Neuronal stem cell (in vitro differentiated cells): ENCODE data around the gene CNN2.

Experiments used
- DNase-seq: peaks from one replicate; pipeline ENCODE4 v3.0.0-alpha.2; 2013; ENCODE audit warnings: low spot score
- H2AFZ ChIP-seq: one replicate; pipeline ENCODE4 v1.6.1; 2013; ENCODE audit warnings: mild to moderate bottlenecking, low read length, inconsistent platforms
- H2AK5ac ChIP-seq: 2 replicates; pipeline ENCODE4 v1.6.1; 2013; ENCODE audit warnings: low read depth, mild to moderate bottlenecking, inconsistent platforms, low read length, moderate library complexity, mixed read lengths
- H2BK120ac ChIP-seq: 2 replicates; pipeline ENCODE4 v1.6.1; 2013; ENCODE audit warnings: low read depth, mild to moderate bottlenecking, inconsistent platforms, low read length, moderate library complexity, mixed read lengths
- H2BK12ac ChIP-seq: one replicate; pipeline ENCODE4 v1.6.1; 2013; ENCODE audit warnings: low read length, inconsistent platforms
- H2BK15ac ChIP-seq: 2 replicates; pipeline ENCODE4 v1.6.1; 2013; ENCODE audit warnings: mild to moderate bottlenecking, low read length, inconsistent platforms, mixed read lengths
- H2BK5ac ChIP-seq: one replicate; pipeline ENCODE4 v1.6.1; 2013; ENCODE audit warnings: inconsistent platforms, mild to moderate bottlenecking, low read length, moderate library complexity
- H3K14ac ChIP-seq: one replicate; pipeline ENCODE4 v1.6.1; 2013; ENCODE audit warnings: low read length, inconsistent platforms
- H3K18ac ChIP-seq: 2 replicates; pipeline ENCODE4 v1.6.1; 2013; ENCODE audit warnings: low read length, inconsistent platforms
- H3K23ac ChIP-seq: 2 replicates; pipeline ENCODE4 v1.6.1; 2013; ENCODE audit warnings: low read depth, mild to moderate bottlenecking, mixed read lengths, low read length, inconsistent platforms; ENCODE audit not compliant: poor library complexity
- H3K27ac ChIP-seq: replicated peaks from 3 replicates; pipeline ENCODE4 v1.5.1; 2013; ENCODE audit warnings: low read length, inconsistent platforms
- H3K27me3 ChIP-seq, 3 experiments: 2 replicates each; pipeline ENCODE4 v1.6.1; 2013; ENCODE audit warnings: low read length in 3 of 3, mild to moderate bottlenecking in 2 of 3, inconsistent platforms in 1 of 3, low read depth in 1 of 3, mixed read lengths in 1 of 3, moderate library complexity in 1 of 3; ENCODE audit not compliant: control insufficient read depth in 3 of 3, insufficient read depth in 3 of 3
- H3K36me3 ChIP-seq, 2 donors: replicated peaks in 1 of 2; 2 replicates each; pipeline ENCODE4 v1.6.1; 2013; ENCODE audit warnings: low read length in 2 of 2; ENCODE audit not compliant: control insufficient read depth in 2 of 2, insufficient read depth in 2 of 2
- H3K4ac ChIP-seq: 2 replicates; pipeline ENCODE4 v1.6.1; 2013; ENCODE audit warnings: inconsistent platforms, mild to moderate bottlenecking, low read length, moderate library complexity
- H3K4me1 ChIP-seq, 2 donors: 1 replicate in 1 of 2; 2 replicates in 1 of 2; pipeline ENCODE4 v1.6.1; 2013; ENCODE audit warnings: low read length in 2 of 2, low read depth in 1 of 2; ENCODE audit not compliant: control insufficient read depth in 2 of 2, insufficient read depth in 1 of 2
- H3K4me2 ChIP-seq: one replicate; pipeline ENCODE4 v1.6.1; 2013; ENCODE audit warnings: mild to moderate bottlenecking, low read length, inconsistent platforms; ENCODE audit not compliant: insufficient read depth, poor library complexity, severe bottlenecking
- H3K4me3 ChIP-seq, 2 donors: 2 replicates each; pipeline ENCODE4 v1.5.1; 2013; ENCODE audit warnings: low read length in 2 of 2, mild to moderate bottlenecking in 2 of 2, inconsistent platforms in 1 of 2, moderate library complexity in 1 of 2
- H3K79me1 ChIP-seq: one replicate; pipeline ENCODE4 v1.6.1; 2013; ENCODE audit warnings: low read depth, mild to moderate bottlenecking, inconsistent platforms, low read length, moderate library complexity
- H3K9ac ChIP-seq: one replicate; pipeline ENCODE4 v1.6.1; 2013; ENCODE audit warnings: mild to moderate bottlenecking, low read depth, low read length, inconsistent platforms; ENCODE audit not compliant: poor library complexity
- H3K9me3 ChIP-seq, 2 donors: replicated peaks in 1 of 2; 2 replicates each; pipeline versions ENCODE3 to v1.6.1; 2013; ENCODE audit warnings: low read length in 2 of 2, mild to moderate bottlenecking in 2 of 2, inconsistent platforms in 1 of 2, low read depth in 1 of 2, mixed read lengths in 1 of 2, moderate library complexity in 1 of 2; ENCODE audit not compliant: control insufficient read depth in 2 of 2, insufficient read depth in 1 of 2
- H4K8ac ChIP-seq: one replicate; pipeline ENCODE4 v1.6.1; 2013; ENCODE audit warnings: low read depth, mild to moderate bottlenecking, inconsistent platforms, low read length, moderate library complexity
- H4K91ac ChIP-seq: one replicate; pipeline ENCODE4 v1.6.1; 2013; ENCODE audit warnings: low read length, low read depth, mild to moderate bottlenecking, inconsistent platforms; ENCODE audit not compliant: poor library complexity
- WGBS, 2 donors: extraction: QIAGEN DNeasy Blood & Tissue Kit; methylation state at CpG; one replicate each; pipeline ENCODE4 v1.1.7; 2013; ENCODE audit warnings: missing lambda C conversion rate in 2 of 2, mixed read lengths in 1 of 2; ENCODE audit not compliant: insufficient read length in 2 of 2, insufficient replicate concordance in 1 of 2; ENCODE audit errors: extremely low coverage in 2 of 2; 5-methylcytosine and 5-hydroxymethylcytosine counted together

CNN2 gene

GRCh38 chr19:1080360-1081161, 54.2 kb downstream of the CNN2 start:
- H2BK15ac ChIP-seq: peak overlapping the region; percentile 37
- no peak overlapping the region for H3K4ac ChIP-seq
- H2BK12ac ChIP-seq: peak overlapping the region; percentile 41
- no peak for DNase-seq
- H3K36me3 ChIP-seq: peaks cover 13 to 59% of the 10 kb centered on the region in 2 donors
- no peak overlapping the region for H2AK5ac ChIP-seq
- H3K18ac ChIP-seq: no peak overlapping the region
- no peak overlapping the region for H3K4me2 ChIP-seq
- no peak overlapping the region for H2AFZ ChIP-seq
- no peak overlapping the region for H4K8ac ChIP-seq
- no peak overlapping the region for H2BK120ac ChIP-seq
- H2BK5ac ChIP-seq: peak overlapping the region; percentile 84
- no peaks in the 10 kb centered on the region for H3K27me3 ChIP-seq
- no peak overlapping the region for H3K14ac ChIP-seq
- H3K4me1 ChIP-seq: peaks cover 0 to 2% of the 10 kb centered on the region in 2 donors
- WGBS, 2 donors: no CpG with 5 or more reads among the region's 50 CpGs
- H3K79me1 ChIP-seq: peaks cover 6% of the 10 kb centered on the region
- no peak overlapping the region for H4K91ac ChIP-seq
- H3K9ac ChIP-seq: peak overlapping the region; percentile 60
- H3K4me3 ChIP-seq: no peak overlapping the region
- no peak overlapping the region for H3K27ac ChIP-seq
- H3K23ac ChIP-seq: no peak overlapping the region
- H3K9me3 ChIP-seq: no peaks in the 10 kb centered on the region

- no peak overlapping the region for H3K4me2 ChIP-seq
- peak overlapping the region; percentile 95 for H3K23ac ChIP-seq
- no peaks in the 10 kb centered on the region for H3K27me3 ChIP-seq
- peak overlapping the region; percentile 58 for H2BK15ac ChIP-seq
- DNase-seq: no peak
- no peak overlapping the region for H2BK12ac ChIP-seq
- no peak overlapping the region for H3K9ac ChIP-seq
- no peaks in the 10 kb centered on the region for H3K9me3 ChIP-seq
- H2BK5ac ChIP-seq: peak overlapping the region; percentile 66
- no peak overlapping the region for H2BK120ac ChIP-seq
- H4K91ac ChIP-seq: no peak overlapping the region
- no peak overlapping the region for H2AFZ ChIP-seq
- WGBS, 2 donors: no CpG with 5 or more reads among the region's 58 CpGs
- peak overlapping the region; percentile 88 for H2AK5ac ChIP-seq
- no peak overlapping the region for H3K14ac ChIP-seq
- H3K27ac ChIP-seq: no peak overlapping the region
- H3K4ac ChIP-seq: no peak overlapping the region
- peaks cover 6% of the 10 kb centered on the region for H3K79me1 ChIP-seq
- peak overlapping the region; percentile 89 for H3K18ac ChIP-seq
- peaks cover 0 to 2% of the 10 kb centered on the region in 2 donors for H3K4me1 ChIP-seq
- H3K36me3 ChIP-seq: peaks cover 9 to 62% of the 10 kb centered on the region in 2 donors
- H3K4me3 ChIP-seq: peak overlapping the region in 1 of 2 donors; percentile 27
- no peak overlapping the region for H4K8ac ChIP-seq
Measured at GRCh38 chr19:1081301-1082164, 55.1 kb downstream of the CNN2 start.

GRCh38 chr19:1082165-1082927, 55.9 kb downstream of the CNN2 start:
- H2BK120ac ChIP-seq: no peak overlapping the region
- H2BK15ac ChIP-seq: no peak overlapping the region
- no peaks in the 10 kb centered on the region for H3K27me3 ChIP-seq
- peaks cover 11 to 67% of the 10 kb centered on the region in 2 donors for H3K36me3 ChIP-seq
- peak; percentile 69 for DNase-seq
- no peaks in the 10 kb centered on the region for H3K9me3 ChIP-seq
- WGBS, 2 donors: no CpG with 5 or more reads among the region's 51 CpGs
- H2AK5ac ChIP-seq: peak overlapping the region; percentile 75
- peak overlapping the region; percentile 93 for H3K18ac ChIP-seq
- H3K4me1 ChIP-seq: peaks cover 0 to 2% of the 10 kb centered on the region in 2 donors
- no peak overlapping the region for H4K8ac ChIP-seq
- H3K14ac ChIP-seq: no peak overlapping the region
- H3K27ac ChIP-seq: no peak overlapping the region
- no peak overlapping the region for H2BK12ac ChIP-seq
- H4K91ac ChIP-seq: no peak overlapping the region
- peak overlapping the region; percentile 4 for H3K9ac ChIP-seq
- H3K4me2 ChIP-seq: peak overlapping the region; percentile 52
- peaks cover 6% of the 10 kb centered on the region for H3K79me1 ChIP-seq
- H2BK5ac ChIP-seq: no peak overlapping the region
- no peak overlapping the region for H2AFZ ChIP-seq
- H3K4ac ChIP-seq: no peak overlapping the region
- H3K23ac ChIP-seq: peak overlapping the region; percentile 98
- H3K4me3 ChIP-seq: peak overlapping the region in 1 of 2 donors; percentile 24
